Right lobe of liver (tissue), 6 donors: ENCODE data around the gene KRTAP5-4. TPM values are rescaled to one million over a fixed set of nuclear protein-coding genes. Genes with fewer than 3 reads are reported as not detected.
"Not testable (repeated sequence)": the region's sequence is repeated elsewhere in the genome, so short reads cannot be mapped to it uniquely, and the experiment has no call there.

Experiments used
- ATAC-seq, 4 donors: fragments of 200-7000 bp; cut with Tn5 transposase; one replicate each; pipeline ENCODE4 v1.9.1; 2020; ENCODE audit warnings: mild to moderate bottlenecking in 4 of 4, moderate library complexity in 4 of 4
- DNase-seq, 3 donors: peaks; one replicate each; pipeline ENCODE4 v3.0.0-alpha.2; 2020
- H3K27ac ChIP-seq, 3 donors: fragments of 200-600 bp; one replicate each; pipeline ENCODE4 v1.8.0; 2022
- H3K27me3 ChIP-seq, 2 donors: fragments of 200-600 bp; one replicate each; pipeline ENCODE4 v1.8.0; 2022
- H3K36me3 ChIP-seq, 4 donors: fragments of 200-600 bp; sonication (generic) in 1 of 4; one replicate each; pipeline versions ENCODE4 v1.5.1 to v1.8.0; 2017 to 2022; ENCODE audit warnings: control low read depth in 1 of 4
- H3K4me1 ChIP-seq, 4 donors: fragments of 200-600 bp; sonication (generic) in 1 of 4; one replicate each; pipeline versions ENCODE4 v1.5.1 to v1.8.0; 2017 to 2022; ENCODE audit warnings: control low read depth in 1 of 4
- H3K4me3 ChIP-seq, 3 donors: fragments of 200-600 bp; one replicate each; pipeline ENCODE4 v1.8.0; 2022
- H3K9me3 ChIP-seq, 4 donors: fragments of 200-600 bp; sonication (generic) in 1 of 4; one replicate each; pipeline versions ENCODE4 v1.5.1 to v1.8.0; 2017 to 2022; ENCODE audit warnings: control low read depth in 1 of 4
- POLR2A ChIP-seq: fragments of 450-650 bp; IDR thresholded peaks from one replicate; pipeline ENCODE4 v1.6.1; 2017; ENCODE audit warnings: antibody characterized with exemption, mild to moderate bottlenecking
- WGBS: methylation state at CpG from one replicate; pipeline ENCODE4 v1.1.6; 2018; ENCODE audit warnings: low coverage, low lambda C conversion rate; ENCODE audit not compliant: insufficient coverage; ENCODE audit errors: missing lambda C conversion rate; 5-methylcytosine and 5-hydroxymethylcytosine counted together
- intact Hi-C, 2 donors: fragments of 100-400 bp; cut with DNase I; formaldehyde crosslinking; loops; one replicate each; pipeline versions ENCODE4 v1.11.2 to v1.14.1; 2022
- total RNA-seq, 6 experiments: library from RNA; depleted of rRNA in 2 of 6; stranded (reverse); fragments of >200 nt in 2 of 6; fragmentation: NEBNext Ultra II Directional in 3 of 6; extraction: Animal tissue kit (Norgen Biotek cat#: 25700) in 3 of 6; gene quantifications; one replicate each; pipeline versions ENCODE4 v1.1.0 to v1.2.4, GENCODE V29; 2016 to 2023
- TF ChIP-seq, protein P1 (sequence below), 4 donors: fragments of 200-600 bp in 3 of 4; fragments of 450-650 bp in 1 of 4; IDR thresholded peaks; one replicate each; pipeline versions ENCODE4 v1.5.1 to v1.8.0; 2016 to 2022; ENCODE audit warnings: antibody characterized with exemption in 4 of 4, mild to moderate bottlenecking in 2 of 4
- donor health status: DM: no; HTN: yes; CAD: no.
- donor health status: DM: no; HTN: no; CAD: no.
- donor health status: DM: no; HTN: no; CAD: no.
- donor health status: DM: no; HTN: yes; CAD: no.
- donor health status: DM: no; HTN: yes; CAD: no.

KRTAP5-4 gene
- total RNA-seq, 6 experiments from 2014 or later, result not detected

GRCh38 chr11:1592628-1593027 lies 29.3 kb downstream of the KRTAP5-4 start:
- WGBS, result 76% methylated on average over 7 of the region's 9 CpGs
- Histone ChIP-seq H3K4me1 (no peaks in the 10 kb centered on the region), H3K9me3 (no peaks in the 10 kb centered on the region), H3K36me3 (no peaks in the 10 kb centered on the region), H3K4me3 (no peak overlapping the region), H3K27me3 (peaks cover 0 to 5% of the 10 kb centered on the region in 2 donors), H3K27ac (no peak overlapping the region)
- no peak for ATAC-seq
- DNase-seq, result no peak
- intact Hi-C loops, result no loop called here
- TF ChIP-seq, protein P1, sequence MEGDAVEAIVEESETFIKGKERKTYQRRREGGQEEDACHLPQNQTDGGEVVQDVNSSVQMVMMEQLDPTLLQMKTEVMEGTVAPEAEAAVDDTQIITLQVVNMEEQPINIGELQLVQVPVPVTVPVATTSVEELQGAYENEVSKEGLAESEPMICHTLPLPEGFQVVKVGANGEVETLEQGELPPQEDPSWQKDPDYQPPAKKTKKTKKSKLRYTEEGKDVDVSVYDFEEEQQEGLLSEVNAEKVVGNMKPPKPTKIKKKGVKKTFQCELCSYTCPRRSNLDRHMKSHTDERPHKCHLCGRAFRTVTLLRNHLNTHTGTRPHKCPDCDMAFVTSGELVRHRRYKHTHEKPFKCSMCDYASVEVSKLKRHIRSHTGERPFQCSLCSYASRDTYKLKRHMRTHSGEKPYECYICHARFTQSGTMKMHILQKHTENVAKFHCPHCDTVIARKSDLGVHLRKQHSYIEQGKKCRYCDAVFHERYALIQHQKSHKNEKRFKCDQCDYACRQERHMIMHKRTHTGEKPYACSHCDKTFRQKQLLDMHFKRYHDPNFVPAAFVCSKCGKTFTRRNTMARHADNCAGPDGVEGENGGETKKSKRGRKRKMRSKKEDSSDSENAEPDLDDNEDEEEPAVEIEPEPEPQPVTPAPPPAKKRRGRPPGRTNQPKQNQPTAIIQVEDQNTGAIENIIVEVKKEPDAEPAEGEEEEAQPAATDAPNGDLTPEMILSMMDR (IDR thresholded peaks at IDR 0.05), result no peak
- no peak for TF ChIP-seq POLR2A

GRCh38 chr11:1589996-1590395 lies 31.9 kb downstream of the KRTAP5-4 start:
- no peak for TF ChIP-seq POLR2A
- TF ChIP-seq, protein P1 (IDR thresholded peaks at IDR 0.05), result no peak
- ATAC-seq (no peak), DNase-seq (no peak)
- no peaks in the 10 kb centered on the region for H3K36me3 ChIP-seq
- no peaks in the 10 kb centered on the region for H3K4me1 ChIP-seq
- 87% methylated on average over 3 of the region's 6 CpGs for WGBS
- intact Hi-C loops, result no loop called here
- H3K27ac ChIP-seq, result no peak overlapping the region
- H3K27me3 ChIP-seq, result peaks cover 0 to 5% of the 10 kb centered on the region in 2 donors
- H3K9me3 ChIP-seq, result no peaks in the 10 kb centered on the region
- H3K4me3 ChIP-seq, result no peak overlapping the region

DNA sequence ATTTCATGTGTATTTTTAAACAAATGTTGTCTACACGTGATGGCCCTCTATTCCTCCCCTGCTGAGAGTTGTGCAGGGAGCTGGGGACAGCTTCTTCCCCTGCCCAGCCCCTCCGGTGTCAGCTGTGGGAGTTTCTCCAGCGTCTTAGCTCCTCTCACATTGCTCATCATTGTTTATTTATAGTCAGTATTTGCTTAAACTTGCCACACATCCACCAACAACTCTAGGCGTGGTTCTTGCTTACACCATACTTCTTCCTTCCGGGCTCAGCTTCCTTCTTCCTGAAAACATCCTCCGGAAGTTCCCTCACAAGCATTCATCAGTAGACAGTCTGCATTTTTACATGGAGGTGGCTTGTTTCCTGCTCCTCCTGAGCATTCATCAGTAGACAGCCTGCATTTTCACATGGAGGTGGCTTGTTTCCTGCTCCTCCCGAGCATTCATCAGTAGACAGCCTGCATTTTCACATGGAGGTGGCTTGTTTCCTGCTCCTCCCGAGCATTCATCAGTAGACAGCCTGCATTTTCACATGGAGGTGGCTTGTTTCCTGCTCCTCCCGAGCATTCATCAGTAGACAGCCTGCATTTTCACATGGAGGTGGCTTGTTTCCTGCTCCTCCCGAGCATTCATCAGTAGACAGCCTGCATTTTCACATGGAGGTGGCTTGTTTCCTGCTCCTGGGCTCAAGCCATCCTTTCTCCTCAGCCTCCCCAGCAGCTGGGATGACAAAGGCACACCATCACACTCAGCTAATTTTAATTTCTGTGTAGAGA lies 32.6 kb downstream of the KRTAP5-4 start:
- H3K27me3 ChIP-seq, H3K4me1 ChIP-seq, intact Hi-C loops, H3K36me3 ChIP-seq, H3K9me3 ChIP-seq, H3K4me3 ChIP-seq, DNase-seq, H3K27ac ChIP-seq: not testable (repeated sequence)
- peak; percentile 59 to 92 (median 73) for ATAC-seq
- WGBS, result 22% methylated on average over 8 of the region's 10 CpGs

- H3K27ac ChIP-seq, result no peak overlapping the region
- no peak overlapping the region for H3K4me3 ChIP-seq
- no peaks in the 10 kb centered on the region for H3K36me3 ChIP-seq
- no peaks in the 10 kb centered on the region for H3K4me1 ChIP-seq
- DNase-seq, result no peak
- no peak for TF ChIP-seq POLR2A
- TF ChIP-seq, protein P1 (IDR thresholded peaks at IDR 0.05), result no peak
- ATAC-seq, result no peak
- intact Hi-C loops, result no loop called here
- H3K9me3 ChIP-seq, result no peaks in the 10 kb centered on the region
- no peaks in the 10 kb centered on the region for H3K27me3 ChIP-seq
- WGBS, result 78% methylated on average over 2 of the region's 2 CpGs
Measured at GRCh38 chr11:1586699-1587098, 35.2 kb downstream of the KRTAP5-4 start.

GRCh38 chr11:1584661-1585370 lies 37.1 kb downstream of the KRTAP5-4 start, which contains the start of gene KRTAP5-1:
KRTAP5-1 (minus strand) TSS chr11:1585283; CDS start chr11:1585249, 34 bp downstream.
- H3K27me3 ChIP-seq, H3K4me1 ChIP-seq, intact Hi-C loops, H3K36me3 ChIP-seq, ATAC-seq, H3K27ac ChIP-seq, DNase-seq, H3K9me3 ChIP-seq, H3K4me3 ChIP-seq: not testable (repeated sequence)
- no CpG with 5 or more reads among the region's 9 CpGs for WGBS

GRCh38 chr11:1582909-1583308 lies 39.0 kb downstream of the KRTAP5-4 start:
- H3K4me1 ChIP-seq, DNase-seq, H3K4me3 ChIP-seq, H3K27me3 ChIP-seq, ATAC-seq, H3K36me3 ChIP-seq, H3K9me3 ChIP-seq, intact Hi-C loops, H3K27ac ChIP-seq: not testable (repeated sequence)
- 69% methylated on average over 2 of the region's 2 CpGs for WGBS
